Mesangial cell (primary cell): ENCODE measurements around the gene NUDT21. TPM values are rescaled to one million over a fixed set of nuclear protein-coding genes. Genes with fewer than 3 reads are reported as not detected.

Source experiments
- total RNA-seq: library from RNA; depleted of rRNA; stranded (reverse); fragments of >200 nt; gene quantifications from 2 replicates; pipeline ENCODE4 v1.2.3, GENCODE V29; 2015

The NUDT21 gene
- total RNA-seq: 31.3 and 47.4 TPM in 2 replicates

DNA sequence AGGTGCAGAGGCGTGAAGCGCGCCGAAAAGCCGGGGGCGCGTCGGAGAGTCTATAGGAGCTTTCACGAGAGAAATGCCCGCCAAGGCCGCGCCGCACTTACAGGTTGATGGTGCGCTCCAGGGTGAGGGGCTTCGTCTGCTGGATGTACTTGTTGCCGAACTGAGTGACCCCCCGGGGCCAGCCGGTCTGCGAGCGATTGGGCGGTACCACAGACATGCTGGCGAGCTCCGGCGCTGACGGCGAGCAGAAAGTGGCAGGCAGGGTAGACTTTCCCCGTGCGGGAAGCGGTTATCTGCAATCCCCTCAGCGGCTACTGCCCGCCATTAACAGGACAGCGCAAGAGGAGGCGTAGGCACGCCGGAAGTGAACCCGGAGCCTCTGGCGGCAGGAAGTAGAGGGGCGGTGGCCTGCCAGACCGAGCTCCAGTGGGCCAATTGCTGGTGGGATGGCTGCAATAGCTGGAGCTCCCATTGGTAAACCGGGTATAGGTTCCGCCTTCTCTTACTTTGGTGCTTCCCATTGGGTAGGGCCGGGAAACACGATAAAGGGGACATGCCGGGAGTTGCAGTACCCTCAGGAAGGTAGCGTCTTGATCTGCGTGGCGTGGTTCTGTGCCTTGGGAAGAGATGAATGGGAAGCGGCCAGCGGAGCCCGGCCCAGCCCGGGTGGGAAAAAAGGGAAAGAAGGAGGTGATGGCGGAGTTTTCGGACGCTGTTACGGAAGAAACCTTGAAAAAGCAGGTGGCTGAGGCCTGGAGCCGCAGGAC lies at the start of gene NUDT21, which contains the start of gene OGFOD1:
NUDT21 (minus strand) TSS at position 347 of the 767 bp plus-strand sequence; CDS start at position 217, 130 bp downstream.
OGFOD1 (plus strand) TSS at position 569 of the 767 bp plus-strand sequence; CDS start at position 628, 59 bp downstream.

DNA sequence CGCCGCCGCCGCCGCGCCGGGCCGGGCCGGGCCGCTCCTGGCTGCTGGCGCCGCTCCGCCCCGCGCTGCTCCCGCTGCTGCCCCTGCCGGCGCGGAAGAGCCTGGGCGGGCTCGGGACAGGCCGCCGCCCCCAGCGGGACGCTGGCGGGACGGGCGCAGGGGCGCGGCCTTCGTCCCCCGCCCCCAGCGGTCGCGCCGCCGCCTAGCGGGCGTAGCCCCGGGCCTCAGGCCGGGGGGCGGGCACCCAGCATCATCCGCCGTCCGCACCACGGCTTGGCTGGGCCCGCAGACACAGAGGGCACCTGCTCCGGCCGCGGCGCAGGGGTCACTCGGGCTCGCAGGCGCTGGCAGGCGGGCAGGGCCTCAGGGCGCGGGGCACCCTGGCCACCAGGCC lies 25.7 kb downstream of the NUDT21 start, which contains the start of gene AMFR:
AMFR (minus strand) TSS at position 107 of the 394 bp plus-strand sequence. CDS start 218 bp downstream, outside the sequence.

Other genes starting within 250 kb of the NUDT21 start
- gene AMFR, start 25.8 kb downstream of the NUDT21 start, total RNA-seq: 108 and 120 TPM in 2 replicates
- 12.8 and 25.1 TPM in 2 replicates for gene OGFOD1, start 222 bp upstream of the NUDT21 start, total RNA-seq
- gene BBS2, start 68.7 kb upstream of the NUDT21 start, total RNA-seq: 13.2 and 37.6 TPM in 2 replicates
- gene MT4, start 113.7 kb upstream of the NUDT21 start, total RNA-seq: not detected in 2 replicates
- not detected in 2 replicates for gene MT3, start 138.2 kb upstream of the NUDT21 start, total RNA-seq
- 491 and 2,036 TPM in 2 replicates for gene MT2A, start 157.3 kb upstream of the NUDT21 start, total RNA-seq
- 530 and 533 TPM in 2 replicates for gene MT1E, start 174.4 kb upstream of the NUDT21 start, total RNA-seq
- gene MT1M, start 181.3 kb upstream of the NUDT21 start, total RNA-seq: 5.6 and 8.5 TPM in 2 replicates
- gene MT1A, start 187.3 kb upstream of the NUDT21 start, total RNA-seq: 7.4 and 8.3 TPM in 2 replicates
- not detected in 2 replicates for gene MT1B, start 200.6 kb upstream of the NUDT21 start, total RNA-seq
- gene MT1F, start 206.6 kb upstream of the NUDT21 start, total RNA-seq: 12.9 and 25.0 TPM in 2 replicates
- gene MT1G, start 216.7 kb upstream of the NUDT21 start, total RNA-seq: 93.4 TPM in 1 of 2 replicates, not detected in the other
- 8.6 TPM in 1 of 2 replicates, not detected in the other for gene MT1H, start 218.5 kb upstream of the NUDT21 start, total RNA-seq
- 74.6 and 80.4 TPM in 2 replicates for gene MT1X, start 231.1 kb upstream of the NUDT21 start, total RNA-seq